ENCODE measurements around the gene CD3G.

The CD3G gene

GRCh38 chr11:118322721-118323120 lies 21.4 kb upstream of the CD3G start:
- DNase-seq (ENCODE audit: extremely low read depth in 1 of 2, low read depth in 1 of 2): no peak

- DNase-seq (ENCODE audit: extremely low read depth in 1 of 2, low read depth in 1 of 2): no peak
Observed at GRCh38 chr11:118325283-118325682, 18.9 kb upstream of the CD3G start.

GRCh38 chr11:118328745-118329144 lies 15.4 kb upstream of the CD3G start:
- no peak for DNase-seq (ENCODE audit: extremely low read depth in 1 of 2, low read depth in 1 of 2)

GRCh38 chr11:118334745-118335144 lies 9.4 kb upstream of the CD3G start:
- DNase-seq (ENCODE audit: extremely low read depth in 1 of 2, low read depth in 1 of 2): no peak

GRCh38 chr11:118338637-118339061 lies 5.5 kb upstream of the CD3G start:
- peak; percentile 72 to 92 for DNase-seq (ENCODE audit: extremely low read depth in 1 of 2, low read depth in 1 of 2)

- DNase-seq (ENCODE audit: extremely low read depth in 1 of 2, low read depth in 1 of 2): no peak
Observed at GRCh38 chr11:118339281-118339961, 4.7 kb upstream of the CD3G start.

- DNase-seq (ENCODE audit: extremely low read depth in 1 of 2, low read depth in 1 of 2): no peak
Observed at GRCh38 chr11:118340449-118340848, 3.7 kb upstream of the CD3G start.

GRCh38 chr11:118341261-118341660 lies 2.9 kb upstream of the CD3G start:
- no peak for DNase-seq (ENCODE audit: extremely low read depth in 1 of 2, low read depth in 1 of 2)

GRCh38 chr11:118341815-118342489 lies 2.2 kb upstream of the CD3G start:
- DNase-seq (ENCODE audit: extremely low read depth in 1 of 2, low read depth in 1 of 2): no peak

GRCh38 chr11:118342503-118343161 lies 1.5 kb upstream of the CD3G start, which contains the start of gene CD3D:
CD3D (minus strand) TSS chr11:118342705; CDS start chr11:118342607, 98 bp downstream.
- peak in 1 of 2 donors; percentile 73 for DNase-seq (ENCODE audit: extremely low read depth in 1 of 2, low read depth in 1 of 2)

GRCh38 chr11:118343248-118343647 lies 896 bp upstream of the CD3G start:
- no peak for DNase-seq (ENCODE audit: extremely low read depth in 1 of 2, low read depth in 1 of 2)

GRCh38 chr11:118349475-118349874 lies 5.3 kb downstream of the CD3G start:
- no peak for DNase-seq (ENCODE audit: extremely low read depth in 1 of 2, low read depth in 1 of 2)

GRCh38 chr11:118353084-118353710 lies 9.1 kb downstream of the CD3G start:
- no peak for DNase-seq (ENCODE audit: extremely low read depth in 1 of 2, low read depth in 1 of 2)

GRCh38 chr11:118358071-118358470 lies 13.9 kb downstream of the CD3G start:
- DNase-seq (ENCODE audit: extremely low read depth in 1 of 2, low read depth in 1 of 2): no peak

- DNase-seq (ENCODE audit: extremely low read depth in 1 of 2, low read depth in 1 of 2): peak; percentile 94 to 98
Observed at GRCh38 chr11:118359295-118359958, 15.3 kb downstream of the CD3G start, which contains the start of gene UBE4A. UBE4A (plus strand) TSS chr11:118359600; CDS start chr11:118365081, 5,481 bp downstream.

- no peak for DNase-seq (ENCODE audit: extremely low read depth in 1 of 2, low read depth in 1 of 2)
Observed at GRCh38 chr11:118364956-118365615, 20.9 kb downstream of the CD3G start.

GRCh38 chr11:118366287-118366686 lies 22.1 kb downstream of the CD3G start:
- DNase-seq (ENCODE audit: extremely low read depth in 1 of 2, low read depth in 1 of 2): no peak

GRCh38 chr11:118370774-118371173 lies 26.6 kb downstream of the CD3G start:
- DNase-seq (ENCODE audit: extremely low read depth in 1 of 2, low read depth in 1 of 2): no peak

- DNase-seq (ENCODE audit: extremely low read depth in 1 of 2, low read depth in 1 of 2): no peak
Observed at GRCh38 chr11:118373263-118373662, 29.1 kb downstream of the CD3G start.

GRCh38 chr11:118373871-118374270 lies 29.7 kb downstream of the CD3G start:
- DNase-seq (ENCODE audit: extremely low read depth in 1 of 2, low read depth in 1 of 2): no peak

All from stimulated activated CD8-positive, alpha-beta memory T cell treated with anti-CD3 and anti-CD28 coated beads, Interleukin-7, amount 100 ng/mL, for 48 hours (primary cell).